ENCODE data around the gene RNF123.

DNA sequence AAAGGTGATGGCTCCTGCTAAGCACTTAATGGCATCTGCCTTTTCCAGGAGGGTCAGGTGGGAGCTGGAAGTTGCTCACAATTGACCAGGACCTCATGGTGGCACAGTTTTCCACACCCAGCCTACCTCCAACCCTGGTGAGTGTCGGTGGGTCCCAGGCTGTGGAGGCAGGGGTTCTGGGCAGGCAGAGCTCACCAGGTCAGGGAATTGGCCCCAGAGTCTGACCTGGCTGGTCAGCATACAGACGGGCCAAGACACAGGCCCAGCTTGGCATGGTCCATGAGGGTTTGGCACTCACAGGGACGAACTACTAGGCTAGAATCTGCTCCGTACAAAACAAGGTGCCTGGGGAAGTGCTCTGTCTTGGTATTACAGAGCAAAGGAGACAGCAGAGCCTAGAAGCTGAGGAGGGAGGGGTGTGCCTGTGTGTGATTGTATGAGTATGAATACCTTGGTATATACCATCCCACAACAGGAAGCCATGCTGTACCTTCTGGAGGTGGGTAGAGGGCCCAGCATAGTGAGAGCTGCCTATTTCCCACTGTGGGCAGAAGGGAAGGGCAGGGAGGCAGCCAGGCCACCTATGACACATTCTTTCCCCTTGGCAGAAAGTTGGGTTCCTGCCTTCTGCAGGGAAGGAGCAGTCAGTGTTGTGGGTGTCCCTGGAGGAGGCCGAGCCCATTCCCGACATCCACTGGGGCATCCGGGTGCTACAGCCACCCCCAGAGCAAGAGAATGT lies 8.7 kb upstream of the RNF123 start:
- TF ChIP-seq, protein P1, sequence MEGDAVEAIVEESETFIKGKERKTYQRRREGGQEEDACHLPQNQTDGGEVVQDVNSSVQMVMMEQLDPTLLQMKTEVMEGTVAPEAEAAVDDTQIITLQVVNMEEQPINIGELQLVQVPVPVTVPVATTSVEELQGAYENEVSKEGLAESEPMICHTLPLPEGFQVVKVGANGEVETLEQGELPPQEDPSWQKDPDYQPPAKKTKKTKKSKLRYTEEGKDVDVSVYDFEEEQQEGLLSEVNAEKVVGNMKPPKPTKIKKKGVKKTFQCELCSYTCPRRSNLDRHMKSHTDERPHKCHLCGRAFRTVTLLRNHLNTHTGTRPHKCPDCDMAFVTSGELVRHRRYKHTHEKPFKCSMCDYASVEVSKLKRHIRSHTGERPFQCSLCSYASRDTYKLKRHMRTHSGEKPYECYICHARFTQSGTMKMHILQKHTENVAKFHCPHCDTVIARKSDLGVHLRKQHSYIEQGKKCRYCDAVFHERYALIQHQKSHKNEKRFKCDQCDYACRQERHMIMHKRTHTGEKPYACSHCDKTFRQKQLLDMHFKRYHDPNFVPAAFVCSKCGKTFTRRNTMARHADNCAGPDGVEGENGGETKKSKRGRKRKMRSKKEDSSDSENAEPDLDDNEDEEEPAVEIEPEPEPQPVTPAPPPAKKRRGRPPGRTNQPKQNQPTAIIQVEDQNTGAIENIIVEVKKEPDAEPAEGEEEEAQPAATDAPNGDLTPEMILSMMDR (IDR thresholded peaks at IDR 0.05), result no peak
- no peak for TF ChIP-seq POLR2AphosphoS5 (IDR thresholded peaks at IDR 0.05)
- no peak for TF ChIP-seq EP300 (IDR thresholded peaks at IDR 0.05; ENCODE audit: low read depth)
- no peak for TF ChIP-seq POLR2A (IDR thresholded peaks at IDR 0.05)

Measured in transverse colon (tissue), 4 donors.